DND-41 (cell line): ENCODE results near the gene GLP2R.

Source experiments
- EZH2 ChIP-seq: IDR thresholded peaks from 3 replicates; pipeline ENCODE4 v1.6.1; 2012; ENCODE audit warnings: borderline replicate concordance, low read depth, mild to moderate bottlenecking, moderate library complexity, low read length, inconsistent platforms; ENCODE audit not compliant: severe bottlenecking
- TF ChIP-seq, protein P1 (sequence below): IDR thresholded peaks from 2 replicates; pipeline ENCODE4 v1.5.1; 2012; ENCODE audit warnings: borderline replicate concordance, low read length, moderate library complexity, mild to moderate bottlenecking; ENCODE audit not compliant: poor library complexity, severe bottlenecking; ENCODE audit errors: extremely low read depth

DNA sequence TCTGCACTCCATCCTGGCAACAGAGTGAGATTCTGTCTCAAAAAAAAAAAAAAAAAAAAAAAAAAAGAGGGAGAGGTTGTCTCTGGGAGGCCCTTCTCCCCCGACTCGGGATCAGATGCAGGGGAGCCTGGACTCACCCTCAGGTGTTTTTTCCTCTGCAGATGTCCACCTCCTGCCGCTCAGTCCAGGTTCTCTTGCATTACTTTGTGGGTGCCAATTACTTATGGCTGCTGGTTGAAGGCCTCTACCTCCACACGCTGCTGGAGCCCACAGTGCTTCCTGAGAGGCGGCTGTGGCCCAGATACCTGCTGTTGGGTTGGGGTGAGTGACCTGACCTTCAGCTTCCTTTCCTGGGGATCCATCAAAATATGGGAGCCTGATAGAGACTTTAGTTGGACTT is 34.1 kb downstream of the GLP2R start:
- TF ChIP-seq EZH2, result no peak
- TF ChIP-seq, protein P1, sequence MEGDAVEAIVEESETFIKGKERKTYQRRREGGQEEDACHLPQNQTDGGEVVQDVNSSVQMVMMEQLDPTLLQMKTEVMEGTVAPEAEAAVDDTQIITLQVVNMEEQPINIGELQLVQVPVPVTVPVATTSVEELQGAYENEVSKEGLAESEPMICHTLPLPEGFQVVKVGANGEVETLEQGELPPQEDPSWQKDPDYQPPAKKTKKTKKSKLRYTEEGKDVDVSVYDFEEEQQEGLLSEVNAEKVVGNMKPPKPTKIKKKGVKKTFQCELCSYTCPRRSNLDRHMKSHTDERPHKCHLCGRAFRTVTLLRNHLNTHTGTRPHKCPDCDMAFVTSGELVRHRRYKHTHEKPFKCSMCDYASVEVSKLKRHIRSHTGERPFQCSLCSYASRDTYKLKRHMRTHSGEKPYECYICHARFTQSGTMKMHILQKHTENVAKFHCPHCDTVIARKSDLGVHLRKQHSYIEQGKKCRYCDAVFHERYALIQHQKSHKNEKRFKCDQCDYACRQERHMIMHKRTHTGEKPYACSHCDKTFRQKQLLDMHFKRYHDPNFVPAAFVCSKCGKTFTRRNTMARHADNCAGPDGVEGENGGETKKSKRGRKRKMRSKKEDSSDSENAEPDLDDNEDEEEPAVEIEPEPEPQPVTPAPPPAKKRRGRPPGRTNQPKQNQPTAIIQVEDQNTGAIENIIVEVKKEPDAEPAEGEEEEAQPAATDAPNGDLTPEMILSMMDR, result no peak
